Cardiac fibroblast (primary cell): Measurements from ENCODE around the gene SCTR.

Experiments
- DNase-seq, 2 donors: peaks; one replicate each; pipeline versions ENCODE4 v3.0.0 to v3.0.0-alpha.2; 2010; ENCODE audit warnings: low read depth in 2 of 2
- H3K4me3 ChIP-seq, 2 donors: replicated peaks in 1 of 2; 1 replicate in 1 of 2; 2 replicates in 1 of 2; pipeline ENCODE4 v1.5.1; 2011; ENCODE audit warnings: low read depth in 2 of 2, low read length in 2 of 2, mild to moderate bottlenecking in 2 of 2, moderate library complexity in 1 of 2
- TF ChIP-seq, protein P1 (sequence below): IDR thresholded peaks from one replicate; pipeline ENCODE4 v1.5.1; 2011; ENCODE audit warnings: low read depth, mild to moderate bottlenecking, low read length, inconsistent platforms

The SCTR gene

DNA sequence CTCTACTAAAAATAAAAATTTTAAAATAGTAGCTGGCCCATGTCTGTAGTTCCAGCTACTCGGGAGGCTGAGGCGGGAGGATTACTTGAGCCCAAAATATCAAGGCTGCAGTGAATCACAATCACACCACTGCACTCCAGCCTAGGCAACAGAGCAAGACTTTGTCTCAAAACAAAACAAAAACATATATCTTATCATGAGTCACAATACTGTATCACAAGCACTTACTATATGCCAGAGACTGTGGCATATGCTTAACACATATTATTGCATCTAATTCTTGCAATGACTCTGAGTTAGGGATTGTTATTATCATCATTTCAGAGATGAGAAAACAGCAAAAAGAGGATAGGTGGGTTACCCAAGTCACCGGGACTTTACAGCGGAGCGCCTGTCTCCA, 122.2 kb downstream of the SCTR start:
- H3K4me3 ChIP-seq, result no peak overlapping the region
- TF ChIP-seq, protein P1, sequence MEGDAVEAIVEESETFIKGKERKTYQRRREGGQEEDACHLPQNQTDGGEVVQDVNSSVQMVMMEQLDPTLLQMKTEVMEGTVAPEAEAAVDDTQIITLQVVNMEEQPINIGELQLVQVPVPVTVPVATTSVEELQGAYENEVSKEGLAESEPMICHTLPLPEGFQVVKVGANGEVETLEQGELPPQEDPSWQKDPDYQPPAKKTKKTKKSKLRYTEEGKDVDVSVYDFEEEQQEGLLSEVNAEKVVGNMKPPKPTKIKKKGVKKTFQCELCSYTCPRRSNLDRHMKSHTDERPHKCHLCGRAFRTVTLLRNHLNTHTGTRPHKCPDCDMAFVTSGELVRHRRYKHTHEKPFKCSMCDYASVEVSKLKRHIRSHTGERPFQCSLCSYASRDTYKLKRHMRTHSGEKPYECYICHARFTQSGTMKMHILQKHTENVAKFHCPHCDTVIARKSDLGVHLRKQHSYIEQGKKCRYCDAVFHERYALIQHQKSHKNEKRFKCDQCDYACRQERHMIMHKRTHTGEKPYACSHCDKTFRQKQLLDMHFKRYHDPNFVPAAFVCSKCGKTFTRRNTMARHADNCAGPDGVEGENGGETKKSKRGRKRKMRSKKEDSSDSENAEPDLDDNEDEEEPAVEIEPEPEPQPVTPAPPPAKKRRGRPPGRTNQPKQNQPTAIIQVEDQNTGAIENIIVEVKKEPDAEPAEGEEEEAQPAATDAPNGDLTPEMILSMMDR, result no peak
- DNase-seq, result peak in 1 of 2 donors; percentile 15

GRCh38 chr2:119397196-119397595, 127.1 kb downstream of the SCTR start:
- DNase-seq, result no peak
- TF ChIP-seq, protein P1, result no peak
- H3K4me3 ChIP-seq, result no peak overlapping the region

GRCh38 chr2:119393971-119394748, 130.1 kb downstream of the SCTR start:
- no peak for DNase-seq

More at GRCh38 chr2:119393971-119394748, 130.1 kb downstream of the SCTR start:
- no peak overlapping the region for H3K4me3 ChIP-seq
- TF ChIP-seq, protein P1, result no peak
